HepG2 (cell line): Measurements from ENCODE around the gene ZSWIM5.

Experiments used
- EP300 ChIP-seq, 3 experiments: sonication (generic) in 1 of 3; formaldehyde crosslinking in 1 of 3; IDR thresholded peaks; 2 replicates each; pipeline versions ENCODE4 v1.5.1 to v1.6.1; 2011 to 2020; ENCODE audit warnings: low read depth in 2 of 3, low read length in 2 of 3, borderline replicate concordance in 1 of 3, improper control_type of control experiment in 1 of 3, mild to moderate bottlenecking in 1 of 3, missing genetic modification reagents in 1 of 3, moderate library complexity in 1 of 3
- SMAD1 ChIP-seq: sonication (generic); formaldehyde crosslinking; IDR thresholded peaks from 2 replicates; pipeline ENCODE4 v1.4.0; 2020; ENCODE audit warnings: missing genetic modification reagents, low read depth, mild to moderate bottlenecking, borderline replicate concordance

GRCh38 chr1:45065083-45065482 is 141.3 kb downstream of the ZSWIM5 start:
- no peak for TF ChIP-seq EP300 (IDR thresholded peaks at IDR 0.05; ENCODE audit: low read depth in 2 of 2, low read length in 2 of 2)
- TF ChIP-seq EP300 (CRISPR knock-in tag; IDR thresholded peaks at IDR 0.05; ENCODE audit: borderline replicate concordance), result no peak
- TF ChIP-seq SMAD1 (CRISPR knock-in tag), result no peak
